Fibroblast of pulmonary artery (primary cell): ENCODE data around the gene EBI3.
"Not testable (repeated sequence)": the region's sequence is repeated elsewhere in the genome, so short reads cannot be mapped to it uniquely, and the experiment has no call there.

Experiments
- DNase-seq: peaks from one replicate; pipeline ENCODE4 v3.0.0-alpha.2; 2010; ENCODE audit warnings: low read depth
- H3K4me3 ChIP-seq: replicated peaks from 2 replicates; pipeline ENCODE4 v1.5.1; 2011; ENCODE audit warnings: low read depth, mild to moderate bottlenecking, control low read depth, low read length, moderate library complexity
- CTCF ChIP-seq: IDR thresholded peaks from 2 replicates; pipeline ENCODE4 v1.5.1; 2011; ENCODE audit warnings: mild to moderate bottlenecking, control low read depth, low read length, inconsistent platforms; ENCODE audit errors: missing control alignments

EBI3 gene

GRCh38 chr19:4232614-4233281, 3.4 kb downstream of the EBI3 start:
- DNase-seq, result no peak
- no peak for TF ChIP-seq CTCF
- no peak overlapping the region for H3K4me3 ChIP-seq

- TF ChIP-seq CTCF, result peak; percentile 78
- H3K4me3 ChIP-seq, result no peak overlapping the region
- DNase-seq, result peak; percentile 33
Measured at GRCh38 chr19:4233282-4233853, 4.0 kb downstream of the EBI3 start.

GRCh38 chr19:4234142-4234861, 5.0 kb downstream of the EBI3 start:
- no peak for DNase-seq
- TF ChIP-seq CTCF, result no peak
- H3K4me3 ChIP-seq, result no peak overlapping the region

GRCh38 chr19:4234862-4235201, 5.5 kb downstream of the EBI3 start:
- DNase-seq, result no peak
- H3K4me3 ChIP-seq, result no peak overlapping the region
- no peak for TF ChIP-seq CTCF

- H3K4me3 ChIP-seq, DNase-seq: not testable (repeated sequence)
Measured at GRCh38 chr19:4237510-4237909, 8.2 kb downstream of the EBI3 start.

GRCh38 chr19:4238831-4239230, 9.5 kb downstream of the EBI3 start:
- H3K4me3 ChIP-seq, result no peak overlapping the region
- DNase-seq, result no peak
- no peak for TF ChIP-seq CTCF

GRCh38 chr19:4241824-4242430, 12.6 kb downstream of the EBI3 start:
- TF ChIP-seq CTCF, result no peak
- DNase-seq, result no peak
- no peak overlapping the region for H3K4me3 ChIP-seq

- not testable (repeated sequence) for DNase-seq, H3K4me3 ChIP-seq
Measured at GRCh38 chr19:4245938-4246337, 16.6 kb downstream of the EBI3 start.
